K562 (cell line): ENCODE results near the gene GNGT1. TPM values are rescaled to one million over a fixed set of nuclear protein-coding genes. Genes with fewer than 3 reads are reported as not detected.

Experiments
- CBX8 ChIP-seq: fragments of 200-600 bp; sonication (generic); IDR thresholded peaks from 2 replicates; pipeline ENCODE4 v1.6.1; 2012; ENCODE audit warnings: borderline replicate concordance, mixed run types, low read depth, mild to moderate bottlenecking, moderate library complexity, mixed read lengths, low read length, control low read depth, inconsistent platforms; ENCODE audit not compliant: poor library complexity, severe bottlenecking; ENCODE audit errors: extremely low read depth
- RAD21 ChIP-seq, 2 experiments: fragments of 250-450 bp in 1 of 2; fragments of 450-650 bp in 1 of 2; sonication (Bioruptor Pico) in 1 of 2; formaldehyde crosslinking in 1 of 2; IDR thresholded peaks in 1 of 2; conservative IDR thresholded peaks in 1 of 2; 2 replicates each; pipeline versions ENCODE4 v1.4.0 to v1.8.0; 2020 to 2022; ENCODE audit warnings: mild to moderate bottlenecking in 2 of 2, moderate library complexity in 1 of 2
- SMAD2 ChIP-seq: fragments of 150-350 bp; IDR thresholded peaks from 2 replicates; pipeline ENCODE4 v1.6.1; 2014; ENCODE audit warnings: low read depth, mild to moderate bottlenecking, low read length
- TBP ChIP-seq: optimal IDR thresholded peaks from 2 replicates; pipeline ENCODE3; 2011; ENCODE audit warnings: low read depth, low read length, improper control_type of control experiment
- TOE1 ChIP-seq, 2 experiments: fragments of 450-650 bp in 1 of 2; sonication (generic) in 1 of 2; formaldehyde crosslinking in 1 of 2; IDR thresholded peaks; 2 replicates each; pipeline versions ENCODE4 v1.7.1 to v1.8.0; 2016 to 2022; ENCODE audit warnings: borderline replicate concordance in 2 of 2, mild to moderate bottlenecking in 2 of 2, antibody characterized with exemption in 1 of 2, inconsistent platforms in 1 of 2, low read depth in 1 of 2, missing genetic modification reagents in 1 of 2, moderate library complexity in 1 of 2
- ZNF23 ChIP-seq: fragments of 250-450 bp; sonication (Bioruptor Pico); IDR thresholded peaks from 2 replicates; pipeline ENCODE4 v1.4.0; 2020; ENCODE audit warnings: mild to moderate bottlenecking
- polyA plus RNA-seq, 8 experiments: library from polyadenylated mRNA; depleted of rRNA in 4 of 8; stranded (reverse) in 5 of 8; unstranded in 3 of 8; fragments of >200 nt; fragmentation: Nextera tagmentation in 2 of 8; fragmentation: Illumina TruSeq in 1 of 8; extraction: Ambion mirVana in 2 of 8; extraction: Trizol in 1 of 8; gene quantifications; 2 replicates each; pipeline versions ENCODE4 v1.2.1 to v1.2.3, GENCODE V29; 2011 to 2014; ENCODE audit warnings: inconsistent platforms in 1 of 8, missing spikeins in 1 of 8
- total RNA-seq, 7 experiments: library from RNA; depleted of rRNA in 6 of 7; stranded (reverse); fragments of >200 nt in 6 of 7; fragmentation: Illumina TruSeq in 2 of 7; extraction: Trizol in 2 of 7; gene quantifications; 2 replicates each; pipeline versions ENCODE4 v1.2.1 to v1.2.3, GENCODE V29; 2011 to 2021; ENCODE audit warnings: low replicate concordance in 1 of 7
- TF ChIP-seq, protein P1 (sequence below): IDR thresholded peaks from 2 replicates; pipeline ENCODE4 v1.6.1; 2011; ENCODE audit warnings: borderline replicate concordance, low read depth, mild to moderate bottlenecking, moderate library complexity, low read length; ENCODE audit not compliant: insufficient read depth, poor library complexity, severe bottlenecking
- TF ChIP-seq, protein P2 (sequence below): sonication (generic); formaldehyde crosslinking; IDR thresholded peaks from 2 replicates; pipeline ENCODE4 v1.8.0; 2022; ENCODE audit warnings: missing genetic modification reagents, mild to moderate bottlenecking, borderline replicate concordance
- TF ChIP-seq, protein P3 (sequence below): fragments of 150-350 bp; conservative IDR thresholded peaks from 2 replicates; pipeline ENCODE4 v1.6.1; 2014; ENCODE audit warnings: low read length
- TF ChIP-seq, protein P4 (sequence below), 2 experiments: fragments of 450-650 bp; formaldehyde crosslinking in 1 of 2; IDR thresholded peaks; 2 replicates each; pipeline versions ENCODE4 v1.4.0 to v1.6.1; 2014 to 2020; ENCODE audit warnings: mild to moderate bottlenecking in 2 of 2, borderline replicate concordance in 1 of 2, low read depth in 1 of 2

The GNGT1 gene
- total and polyA plus RNA-seq, 9 of the 15 experiments (the other 6 are each of a cell fraction or from before 2014, with no cell fraction given), result 0.04 to 0.83 (median 0.51) TPM; not detected in 2

DNA sequence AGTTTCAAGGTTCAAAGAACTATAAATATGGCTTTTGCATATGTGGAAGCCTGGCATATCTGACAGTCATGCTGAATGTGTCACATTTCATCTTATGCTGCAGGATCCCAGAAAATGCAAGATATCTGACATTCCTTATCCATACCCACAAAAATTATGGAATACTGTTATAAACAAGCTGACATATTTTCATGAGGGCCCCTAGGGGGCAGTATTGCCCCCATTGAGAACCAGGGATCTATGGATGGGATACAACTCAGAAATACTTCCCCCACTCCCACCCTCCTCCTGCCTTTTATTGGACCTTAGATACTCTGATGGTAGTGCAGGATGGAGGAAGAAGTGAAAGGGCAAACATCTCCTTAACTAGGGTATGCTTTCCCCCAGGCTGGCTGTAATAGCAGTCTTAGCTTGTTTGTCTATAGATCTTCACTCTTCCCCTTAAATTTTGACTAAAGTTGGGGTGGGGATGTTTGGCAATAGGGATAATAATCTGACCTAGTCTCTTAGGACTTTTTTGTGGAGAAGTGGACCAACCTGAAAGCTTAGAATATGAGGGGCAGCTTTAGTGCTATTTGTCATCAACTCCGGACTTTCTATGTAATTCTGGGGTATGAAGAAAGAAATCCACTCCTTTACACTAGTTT lies 3.5 kb upstream of the GNGT1 start (continued):
- TF ChIP-seq, protein P1, sequence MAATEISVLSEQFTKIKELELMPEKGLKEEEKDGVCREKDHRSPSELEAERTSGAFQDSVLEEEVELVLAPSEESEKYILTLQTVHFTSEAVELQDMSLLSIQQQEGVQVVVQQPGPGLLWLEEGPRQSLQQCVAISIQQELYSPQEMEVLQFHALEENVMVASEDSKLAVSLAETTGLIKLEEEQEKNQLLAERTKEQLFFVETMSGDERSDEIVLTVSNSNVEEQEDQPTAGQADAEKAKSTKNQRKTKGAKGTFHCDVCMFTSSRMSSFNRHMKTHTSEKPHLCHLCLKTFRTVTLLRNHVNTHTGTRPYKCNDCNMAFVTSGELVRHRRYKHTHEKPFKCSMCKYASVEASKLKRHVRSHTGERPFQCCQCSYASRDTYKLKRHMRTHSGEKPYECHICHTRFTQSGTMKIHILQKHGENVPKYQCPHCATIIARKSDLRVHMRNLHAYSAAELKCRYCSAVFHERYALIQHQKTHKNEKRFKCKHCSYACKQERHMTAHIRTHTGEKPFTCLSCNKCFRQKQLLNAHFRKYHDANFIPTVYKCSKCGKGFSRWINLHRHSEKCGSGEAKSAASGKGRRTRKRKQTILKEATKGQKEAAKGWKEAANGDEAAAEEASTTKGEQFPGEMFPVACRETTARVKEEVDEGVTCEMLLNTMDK, result peak; percentile 18
- TF ChIP-seq SMAD2, result no peak
- TF ChIP-seq TBP, result no peak
- TF ChIP-seq, protein P2, sequence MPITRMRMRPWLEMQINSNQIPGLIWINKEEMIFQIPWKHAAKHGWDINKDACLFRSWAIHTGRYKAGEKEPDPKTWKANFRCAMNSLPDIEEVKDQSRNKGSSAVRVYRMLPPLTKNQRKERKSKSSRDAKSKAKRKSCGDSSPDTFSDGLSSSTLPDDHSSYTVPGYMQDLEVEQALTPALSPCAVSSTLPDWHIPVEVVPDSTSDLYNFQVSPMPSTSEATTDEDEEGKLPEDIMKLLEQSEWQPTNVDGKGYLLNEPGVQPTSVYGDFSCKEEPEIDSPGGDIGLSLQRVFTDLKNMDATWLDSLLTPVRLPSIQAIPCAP (CRISPR knock-in tag), result no peak
- TF ChIP-seq, protein P3, sequence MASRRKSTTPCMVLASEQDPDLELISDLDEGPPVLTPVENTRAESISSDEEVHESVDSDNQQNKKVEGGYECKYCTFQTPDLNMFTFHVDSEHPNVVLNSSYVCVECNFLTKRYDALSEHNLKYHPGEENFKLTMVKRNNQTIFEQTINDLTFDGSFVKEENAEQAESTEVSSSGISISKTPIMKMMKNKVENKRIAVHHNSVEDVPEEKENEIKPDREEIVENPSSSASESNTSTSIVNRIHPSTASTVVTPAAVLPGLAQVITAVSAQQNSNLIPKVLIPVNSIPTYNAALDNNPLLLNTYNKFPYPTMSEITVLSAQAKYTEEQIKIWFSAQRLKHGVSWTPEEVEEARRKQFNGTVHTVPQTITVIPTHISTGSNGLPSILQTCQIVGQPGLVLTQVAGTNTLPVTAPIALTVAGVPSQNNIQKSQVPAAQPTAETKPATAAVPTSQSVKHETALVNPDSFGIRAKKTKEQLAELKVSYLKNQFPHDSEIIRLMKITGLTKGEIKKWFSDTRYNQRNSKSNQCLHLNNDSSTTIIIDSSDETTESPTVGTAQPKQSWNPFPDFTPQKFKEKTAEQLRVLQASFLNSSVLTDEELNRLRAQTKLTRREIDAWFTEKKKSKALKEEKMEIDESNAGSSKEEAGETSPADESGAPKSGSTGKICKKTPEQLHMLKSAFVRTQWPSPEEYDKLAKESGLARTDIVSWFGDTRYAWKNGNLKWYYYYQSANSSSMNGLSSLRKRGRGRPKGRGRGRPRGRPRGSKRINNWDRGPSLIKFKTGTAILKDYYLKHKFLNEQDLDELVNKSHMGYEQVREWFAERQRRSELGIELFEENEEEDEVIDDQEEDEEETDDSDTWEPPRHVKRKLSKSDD, result no peak
- no peak for TF ChIP-seq ZNF23 (CRISPR knock-in tag)
- TF ChIP-seq, protein P4, sequence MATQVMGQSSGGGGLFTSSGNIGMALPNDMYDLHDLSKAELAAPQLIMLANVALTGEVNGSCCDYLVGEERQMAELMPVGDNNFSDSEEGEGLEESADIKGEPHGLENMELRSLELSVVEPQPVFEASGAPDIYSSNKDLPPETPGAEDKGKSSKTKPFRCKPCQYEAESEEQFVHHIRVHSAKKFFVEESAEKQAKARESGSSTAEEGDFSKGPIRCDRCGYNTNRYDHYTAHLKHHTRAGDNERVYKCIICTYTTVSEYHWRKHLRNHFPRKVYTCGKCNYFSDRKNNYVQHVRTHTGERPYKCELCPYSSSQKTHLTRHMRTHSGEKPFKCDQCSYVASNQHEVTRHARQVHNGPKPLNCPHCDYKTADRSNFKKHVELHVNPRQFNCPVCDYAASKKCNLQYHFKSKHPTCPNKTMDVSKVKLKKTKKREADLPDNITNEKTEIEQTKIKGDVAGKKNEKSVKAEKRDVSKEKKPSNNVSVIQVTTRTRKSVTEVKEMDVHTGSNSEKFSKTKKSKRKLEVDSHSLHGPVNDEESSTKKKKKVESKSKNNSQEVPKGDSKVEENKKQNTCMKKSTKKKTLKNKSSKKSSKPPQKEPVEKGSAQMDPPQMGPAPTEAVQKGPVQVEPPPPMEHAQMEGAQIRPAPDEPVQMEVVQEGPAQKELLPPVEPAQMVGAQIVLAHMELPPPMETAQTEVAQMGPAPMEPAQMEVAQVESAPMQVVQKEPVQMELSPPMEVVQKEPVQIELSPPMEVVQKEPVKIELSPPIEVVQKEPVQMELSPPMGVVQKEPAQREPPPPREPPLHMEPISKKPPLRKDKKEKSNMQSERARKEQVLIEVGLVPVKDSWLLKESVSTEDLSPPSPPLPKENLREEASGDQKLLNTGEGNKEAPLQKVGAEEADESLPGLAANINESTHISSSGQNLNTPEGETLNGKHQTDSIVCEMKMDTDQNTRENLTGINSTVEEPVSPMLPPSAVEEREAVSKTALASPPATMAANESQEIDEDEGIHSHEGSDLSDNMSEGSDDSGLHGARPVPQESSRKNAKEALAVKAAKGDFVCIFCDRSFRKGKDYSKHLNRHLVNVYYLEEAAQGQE (IDR thresholded peaks at IDR 0.05; ENCODE audit: borderline replicate concordance), result peak; percentile 48; the same call in 1 of the 2 replicates
- TF ChIP-seq, protein P4 (CRISPR knock-in tag; IDR thresholded peaks at IDR 0.05; ENCODE audit: low read depth), result no peak
- peak; percentile 64 to 80 for TF ChIP-seq RAD21 (CRISPR knock-in tag; conservative IDR thresholded peaks at IDR 0.05 in 1 of 2, IDR thresholded peaks at IDR 0.05 in 1 of 2)
- no peak for TF ChIP-seq CBX8
- no peak for TF ChIP-seq TOE1 (IDR thresholded peaks at IDR 0.05; ENCODE audit: borderline replicate concordance)
- no peak for TF ChIP-seq TOE1 (CRISPR knock-in tag; IDR thresholded peaks at IDR 0.05; ENCODE audit: borderline replicate concordance, low read depth)
